ENCODE measurements around the gene RNF25. TPM values are rescaled to one million over a fixed set of nuclear protein-coding genes. Genes with fewer than 3 reads are reported as not detected.
A peak's percentile ranks its signal among the peaks of the same experiment; 100 is the strongest.
"Not testable (repeated sequence)": the region's sequence is repeated elsewhere in the genome, so short reads cannot be mapped to it uniquely, and the experiment has no call there.

The RNF25 gene
- total RNA-seq, 2 experiments from 2014 or later = 27.2 to 29.8 TPM

DNA sequence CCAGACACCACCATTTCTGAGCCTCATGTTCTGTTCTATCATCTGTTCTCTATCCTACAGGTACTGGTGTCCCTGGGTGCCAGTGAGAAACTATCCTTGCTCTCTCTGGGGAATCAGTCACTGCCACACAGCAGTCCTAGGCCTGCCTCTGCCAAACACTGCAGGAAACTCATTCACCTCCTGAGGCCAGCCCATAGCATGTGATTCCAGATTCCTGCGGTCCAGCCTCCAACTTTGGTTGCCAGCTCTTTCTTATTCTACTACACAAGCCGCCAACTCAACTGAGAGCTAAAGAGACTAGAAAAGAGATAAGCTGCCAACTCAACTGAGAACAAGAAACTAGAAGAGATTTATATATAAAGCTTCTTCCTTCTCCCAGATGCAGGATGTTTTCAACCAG lies 30.0 kb upstream of the RNF25 start:
- Mint-ChIP-seq H3K4me3 (no peak overlapping the region), H3K27ac (no peak overlapping the region), H3K9me3 (no peaks in the 10 kb centered on the region), H3K4me1 (no peaks in the 10 kb centered on the region), H3K36me3 (no peaks in the 10 kb centered on the region), H3K27me3 (peaks cover 4% of the 10 kb centered on the region)
- DNase-seq = no peak

DNA sequence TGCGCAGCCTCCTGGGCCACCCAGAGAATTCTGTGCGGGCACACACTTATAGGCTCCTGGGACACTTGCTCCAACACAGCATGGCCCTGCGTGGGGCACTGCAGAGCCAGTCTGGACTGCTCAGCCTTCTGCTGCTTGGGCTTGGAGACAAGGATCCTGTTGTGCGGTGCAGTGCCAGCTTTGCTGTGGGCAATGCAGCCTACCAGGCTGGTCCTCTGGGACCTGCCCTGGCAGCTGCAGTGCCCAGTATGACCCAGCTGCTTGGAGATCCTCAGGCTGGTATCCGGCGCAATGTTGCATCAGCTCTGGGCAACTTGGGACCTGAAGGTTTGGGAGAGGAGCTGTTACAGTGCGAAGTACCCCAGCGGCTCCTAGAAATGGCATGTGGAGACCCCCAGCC lies 27.1 kb upstream of the RNF25 start:
- Mint-ChIP-seq H3K27me3 (no peaks in the 10 kb centered on the region), H3K27ac (no peak overlapping the region), H3K36me3 (peaks cover 1% of the 10 kb centered on the region), H3K9me3 (no peaks in the 10 kb centered on the region), H3K4me3 (no peak overlapping the region), H3K4me1 (no peaks in the 10 kb centered on the region)
- DNase-seq = no peak

DNA sequence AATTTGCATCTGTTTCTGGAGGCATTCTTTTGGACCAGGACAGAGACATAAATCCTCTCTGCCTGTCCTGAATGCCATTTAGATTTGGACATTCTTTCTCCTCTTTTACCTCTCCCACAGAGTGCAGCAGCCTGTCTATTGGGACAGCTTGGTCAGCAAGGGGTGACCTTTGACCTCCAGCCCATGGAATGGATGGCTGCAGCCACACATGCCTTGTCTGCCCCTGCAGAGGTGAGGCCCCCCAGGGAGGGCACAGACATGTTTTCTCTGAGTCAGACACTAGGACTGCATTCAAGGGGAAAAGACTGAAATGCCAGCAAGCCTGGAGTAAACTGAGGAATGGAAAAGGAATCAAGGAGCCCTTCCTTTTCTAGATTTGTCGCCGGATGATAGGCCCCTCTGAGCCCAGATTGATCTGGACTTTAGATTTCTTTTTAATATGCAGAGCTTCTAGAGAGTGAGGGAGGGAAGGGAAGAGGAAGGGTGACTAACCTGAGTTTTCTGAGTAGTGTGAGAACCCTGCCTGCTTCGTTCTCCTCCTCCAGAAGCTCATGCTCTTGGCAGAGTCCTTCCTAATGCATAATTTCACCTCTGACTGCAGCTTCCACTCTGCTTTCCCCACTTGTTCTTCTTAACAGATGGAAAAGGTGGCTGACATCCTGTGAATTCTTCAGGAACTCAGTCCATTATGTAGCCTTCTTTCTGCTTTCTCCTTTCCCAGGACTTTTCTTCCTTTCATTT lies 22.8 kb upstream of the RNF25 start:
- no peak overlapping the region for H3K27ac Mint-ChIP-seq
- H3K9me3 Mint-ChIP-seq = no peaks in the 10 kb centered on the region
- H3K4me1 Mint-ChIP-seq = no peaks in the 10 kb centered on the region
- DNase-seq = no peak
- H3K27me3 Mint-ChIP-seq = no peaks in the 10 kb centered on the region
- H3K36me3 Mint-ChIP-seq = peaks cover 10% of the 10 kb centered on the region
- H3K4me3 Mint-ChIP-seq = no peak overlapping the region

DNA sequence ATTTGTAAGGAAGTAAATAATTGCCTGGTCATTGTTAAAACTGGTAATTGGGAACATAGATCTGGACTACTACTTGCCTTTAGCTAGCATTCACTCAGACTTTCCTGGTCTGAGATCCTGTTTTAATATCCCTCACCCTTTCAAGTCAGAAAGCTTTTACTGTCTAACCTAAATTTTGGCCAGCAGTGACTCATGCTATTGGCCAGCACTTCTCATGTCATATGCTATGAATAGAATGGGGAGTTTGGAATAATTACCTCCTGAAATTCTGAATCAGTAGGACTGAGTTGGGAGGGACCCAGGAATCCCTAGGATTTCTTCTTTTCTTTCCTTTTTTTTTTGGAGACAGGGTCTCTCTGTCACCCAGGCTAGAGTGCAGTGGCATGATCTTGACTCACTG lies 19.4 kb upstream of the RNF25 start:
- H3K9me3 Mint-ChIP-seq = no peaks in the 10 kb centered on the region

DNA sequence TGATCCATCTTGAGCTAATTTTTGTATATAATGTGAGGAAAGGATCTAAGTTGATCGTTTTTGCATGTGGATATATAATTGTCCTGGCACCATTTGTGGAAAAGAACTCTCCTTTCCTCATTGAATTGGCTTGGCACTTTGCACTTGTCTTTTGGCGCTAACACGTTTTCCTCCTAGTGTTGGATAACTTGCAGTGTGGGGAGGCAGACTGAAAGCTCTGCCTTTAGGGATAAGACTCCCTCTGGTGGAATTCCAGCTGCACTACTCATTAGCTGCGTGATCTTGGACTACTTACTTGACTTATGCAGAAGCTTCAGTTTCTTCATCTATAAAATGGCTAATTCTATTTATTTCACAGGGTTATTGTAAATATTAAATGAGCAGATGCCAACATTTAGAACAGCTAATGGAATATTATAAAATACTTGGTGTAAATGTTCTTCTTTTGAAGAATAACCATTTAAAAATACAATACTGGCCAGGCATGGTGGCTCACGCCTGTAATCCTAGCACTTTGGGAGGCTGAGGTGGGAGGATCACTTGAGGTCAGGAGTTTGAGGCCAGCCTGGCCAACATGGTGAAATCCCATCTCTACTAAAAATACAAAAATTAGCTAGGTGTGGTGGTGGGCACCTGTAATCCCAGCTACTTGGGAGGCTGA lies 15.7 kb upstream of the RNF25 start:
- not testable (repeated sequence) for H3K27ac Mint-ChIP-seq, H3K27me3 Mint-ChIP-seq, H3K4me3 Mint-ChIP-seq, H3K4me1 Mint-ChIP-seq, H3K9me3 Mint-ChIP-seq, H3K36me3 Mint-ChIP-seq
- peak; percentile 22 for DNase-seq

More for the DNA sequence above, 19.4 kb upstream of the RNF25 start:
- DNase-seq = no peak
- no peaks in the 10 kb centered on the region for H3K27me3 Mint-ChIP-seq
- peaks cover 10% of the 10 kb centered on the region for H3K36me3 Mint-ChIP-seq
- no peaks in the 10 kb centered on the region for H3K4me1 Mint-ChIP-seq
- no peak overlapping the region for H3K27ac Mint-ChIP-seq
- H3K4me3 Mint-ChIP-seq = no peak overlapping the region

DNA sequence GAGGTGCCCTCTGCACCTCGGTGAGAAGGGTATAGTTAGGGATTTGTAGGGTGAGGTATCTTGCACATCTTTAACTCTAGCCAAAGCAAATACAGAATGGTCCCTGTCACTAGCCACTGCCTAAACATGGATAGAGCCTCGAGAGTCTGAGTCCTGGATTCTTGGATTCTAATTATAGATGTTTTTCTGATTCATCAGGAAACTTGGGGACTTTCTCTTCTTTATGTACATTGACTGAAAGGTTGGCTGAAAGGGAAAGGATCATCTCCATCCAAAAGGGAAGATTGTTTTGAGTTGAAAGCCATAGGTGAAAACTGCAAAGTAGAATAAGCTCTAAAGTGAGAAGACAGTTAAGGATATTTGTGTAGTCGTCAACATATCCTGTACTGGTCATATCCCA lies 8.3 kb upstream of the RNF25 start:
- Mint-ChIP-seq H3K4me3 (no peak overlapping the region), H3K27me3 (no peaks in the 10 kb centered on the region), H3K9me3 (no peaks in the 10 kb centered on the region), H3K36me3 (no peaks in the 10 kb centered on the region), H3K27ac (no peak overlapping the region), H3K4me1 (no peaks in the 10 kb centered on the region)
- DNase-seq = no peak

DNA sequence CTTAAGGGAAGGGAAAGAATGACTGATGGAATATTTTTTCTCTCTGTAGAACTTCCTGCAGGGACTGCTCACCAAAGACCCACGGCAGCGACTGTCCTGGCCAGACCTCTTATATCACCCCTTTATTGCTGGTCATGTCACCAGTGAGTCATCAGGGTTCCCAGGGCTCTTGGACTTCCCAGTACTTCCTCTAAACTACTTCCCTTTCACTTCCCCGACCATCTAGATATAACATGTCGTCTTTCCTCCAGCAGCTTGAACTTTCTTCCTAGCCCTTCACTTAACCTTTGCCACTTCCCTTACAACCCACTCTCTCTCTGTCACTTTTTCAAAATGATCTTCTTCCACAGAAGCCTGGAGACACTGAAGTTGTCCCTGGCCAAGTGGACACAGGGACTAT lies 7.3 kb upstream of the RNF25 start:
- H3K27me3 Mint-ChIP-seq = no peaks in the 10 kb centered on the region
- H3K36me3 Mint-ChIP-seq = no peaks in the 10 kb centered on the region
- no peaks in the 10 kb centered on the region for H3K4me1 Mint-ChIP-seq
- DNase-seq = no peak
- no peak overlapping the region for H3K4me3 Mint-ChIP-seq
- H3K9me3 Mint-ChIP-seq = no peaks in the 10 kb centered on the region
- no peak overlapping the region for H3K27ac Mint-ChIP-seq

DNA sequence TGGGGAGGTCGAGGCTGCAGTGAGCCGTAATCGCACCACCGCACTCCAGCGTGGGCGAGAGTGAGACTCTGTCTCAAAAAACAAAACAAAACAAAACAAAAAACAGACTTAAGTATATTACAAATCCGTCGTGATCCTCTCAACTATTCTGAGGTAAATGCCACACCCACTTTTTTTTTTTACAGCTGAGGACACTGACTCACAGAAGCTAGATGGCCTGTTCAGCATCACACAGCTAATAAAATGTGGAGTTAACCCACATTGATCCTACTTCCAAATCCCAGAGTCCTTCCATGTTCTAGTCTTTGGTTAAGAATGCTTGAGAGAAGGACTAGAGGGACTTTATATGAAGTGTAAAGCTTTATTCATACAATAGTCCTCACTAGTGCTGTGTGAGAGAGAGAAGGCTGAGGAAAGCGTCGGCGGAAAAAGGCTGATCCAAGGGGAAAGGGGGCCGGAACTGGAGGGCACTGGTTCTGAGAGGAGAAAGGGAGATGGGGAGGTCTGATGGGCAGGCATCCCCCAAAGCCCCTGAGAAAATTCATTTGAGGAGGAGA lies 627 bp downstream of the RNF25 start:
- Mint-ChIP-seq H3K36me3 (no peaks in the 10 kb centered on the region), H3K4me3 (peak overlapping the region; percentile 94)

DNA sequence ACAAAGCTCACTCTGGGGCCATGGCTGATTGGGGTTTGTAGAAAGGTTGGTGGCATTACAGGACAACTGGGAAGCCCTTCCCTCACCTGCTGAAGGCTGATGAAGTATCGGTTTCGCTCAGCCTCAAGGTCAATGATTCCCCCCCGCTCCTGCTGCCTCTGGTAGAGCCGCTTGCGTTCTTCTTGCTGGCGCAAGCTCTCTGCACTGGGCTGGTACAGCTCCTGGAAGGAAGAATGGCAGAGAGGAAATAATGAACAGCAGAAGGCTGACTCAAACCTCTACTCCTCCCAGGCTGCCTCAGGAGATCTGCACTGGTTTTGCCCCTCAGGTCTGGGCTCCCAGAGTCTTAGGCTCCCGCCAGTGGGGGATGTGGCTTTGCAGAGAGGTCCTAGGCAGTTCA lies 7.1 kb downstream of the RNF25 start:
- Mint-ChIP-seq H3K27me3 (no peaks in the 10 kb centered on the region), H3K36me3 (peaks cover 9% of the 10 kb centered on the region), H3K4me3 (no peak overlapping the region), H3K9me3 (no peaks in the 10 kb centered on the region), H3K4me1 (peaks cover 13% of the 10 kb centered on the region), H3K27ac (peak overlapping the region; percentile 31)
- DNase-seq = no peak

More for the DNA sequence above, 627 bp downstream of the RNF25 start:
- H3K4me1 Mint-ChIP-seq = peaks cover 17% of the 10 kb centered on the region
- DNase-seq = no peak
- no peaks in the 10 kb centered on the region for H3K27me3 Mint-ChIP-seq
- H3K27ac Mint-ChIP-seq = peak overlapping the region; percentile 93
- H3K9me3 Mint-ChIP-seq = no peaks in the 10 kb centered on the region

DNA sequence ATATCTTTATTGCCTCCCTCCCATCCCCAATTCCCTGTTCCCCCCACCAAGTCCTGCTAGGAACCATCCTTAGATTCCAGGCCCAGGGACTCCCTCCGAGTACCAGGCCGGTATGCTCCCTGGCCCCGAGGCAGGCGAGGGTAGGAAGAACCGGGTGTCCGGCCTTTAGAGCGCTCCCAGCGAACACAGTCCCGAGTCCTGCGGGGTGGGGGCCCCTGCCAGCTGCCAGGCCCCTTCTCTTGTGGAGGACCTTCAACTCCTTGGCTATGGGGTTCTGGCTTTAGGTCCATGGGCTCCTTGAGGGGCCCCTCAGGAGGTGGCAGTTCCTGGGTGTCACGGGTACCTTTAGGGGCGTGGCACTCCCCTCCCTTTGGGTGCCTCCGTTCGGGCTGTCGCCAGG lies 7.9 kb downstream of the RNF25 start:
- H3K27ac Mint-ChIP-seq = no peak overlapping the region
- DNase-seq = no peak
- no peaks in the 10 kb centered on the region for H3K9me3 Mint-ChIP-seq
- H3K4me3 Mint-ChIP-seq = no peak overlapping the region
- H3K4me1 Mint-ChIP-seq = peaks cover 13% of the 10 kb centered on the region
- no peaks in the 10 kb centered on the region for H3K27me3 Mint-ChIP-seq
- H3K36me3 Mint-ChIP-seq = peaks cover 11% of the 10 kb centered on the region

DNA sequence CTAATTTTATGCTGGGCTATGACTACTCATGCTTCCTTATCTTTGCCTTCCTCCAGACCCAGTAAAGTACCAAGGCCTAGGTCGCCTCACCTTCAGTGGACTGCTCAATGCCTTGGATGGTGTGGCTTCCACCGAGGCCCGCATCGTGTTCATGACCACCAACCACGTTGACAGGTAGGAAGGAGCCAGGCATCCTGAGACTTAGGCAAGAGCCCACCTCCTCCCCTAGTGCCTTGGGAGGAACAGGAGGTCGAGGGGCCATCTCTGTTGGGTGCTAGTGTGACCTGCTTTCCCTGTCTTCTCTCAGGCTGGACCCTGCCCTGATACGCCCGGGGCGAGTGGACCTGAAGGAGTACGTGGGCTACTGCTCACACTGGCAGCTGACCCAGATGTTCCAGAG lies 9.0 kb downstream of the RNF25 start:
- H3K4me1 Mint-ChIP-seq = peaks cover 18% of the 10 kb centered on the region
- peaks cover 18% of the 10 kb centered on the region for H3K36me3 Mint-ChIP-seq
- no peaks in the 10 kb centered on the region for H3K9me3 Mint-ChIP-seq
- DNase-seq = no peak
- H3K27ac Mint-ChIP-seq = peak overlapping the region; percentile 40
- no peaks in the 10 kb centered on the region for H3K27me3 Mint-ChIP-seq
- H3K4me3 Mint-ChIP-seq = no peak overlapping the region

DNA sequence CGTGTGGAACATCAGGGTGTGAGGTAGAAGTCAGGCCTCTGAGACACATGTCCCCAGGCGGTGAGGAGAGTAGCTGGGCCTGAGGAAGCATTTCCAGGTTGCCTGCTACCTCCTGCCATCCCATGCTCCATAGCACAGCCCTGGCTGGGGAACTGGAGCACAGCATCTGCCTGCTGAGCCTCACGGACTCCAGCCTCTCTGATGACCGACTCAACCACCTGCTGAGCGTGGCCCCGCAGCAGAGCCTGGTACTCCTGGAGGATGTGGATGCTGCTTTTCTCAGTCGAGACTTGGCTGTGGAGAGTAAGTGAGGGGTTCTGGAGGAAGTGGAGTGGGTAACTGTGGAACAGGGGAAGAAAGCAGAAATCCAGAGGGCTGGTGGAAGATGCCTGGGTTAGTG lies 9.4 kb downstream of the RNF25 start:
- Mint-ChIP-seq H3K4me3 (no peak overlapping the region), H3K27me3 (no peaks in the 10 kb centered on the region), H3K4me1 (peaks cover 21% of the 10 kb centered on the region), H3K9me3 (no peaks in the 10 kb centered on the region), H3K36me3 (peaks cover 21% of the 10 kb centered on the region), H3K27ac (peak overlapping the region; percentile 40)
- DNase-seq = no peak

DNA sequence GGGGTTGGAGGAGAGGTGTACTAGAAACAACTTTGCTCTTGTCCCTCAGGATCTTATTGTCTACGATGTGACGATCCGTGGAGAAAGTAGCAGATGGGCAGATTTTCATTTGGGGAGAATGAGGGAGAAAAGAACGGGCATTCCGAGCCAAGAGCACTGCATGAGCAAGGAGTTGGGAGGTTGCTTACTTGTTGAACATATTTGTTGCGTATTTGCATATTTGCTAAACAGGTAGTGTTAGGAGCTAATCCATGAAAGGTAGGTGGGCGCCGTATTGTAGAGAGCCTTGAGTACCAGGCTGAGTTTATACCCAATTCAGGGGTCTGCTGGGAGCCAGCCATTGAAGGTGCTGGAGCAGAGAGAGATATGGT lies 11.8 kb downstream of the RNF25 start:
- H3K27me3 Mint-ChIP-seq = no peaks in the 10 kb centered on the region
- H3K9me3 Mint-ChIP-seq = no peaks in the 10 kb centered on the region
- DNase-seq = no peak
- peak overlapping the region; percentile 96 for H3K4me3 Mint-ChIP-seq
- peaks cover 27% of the 10 kb centered on the region for H3K4me1 Mint-ChIP-seq
- peaks cover 26% of the 10 kb centered on the region for H3K36me3 Mint-ChIP-seq
- H3K27ac Mint-ChIP-seq = peak overlapping the region; percentile 92

DNA sequence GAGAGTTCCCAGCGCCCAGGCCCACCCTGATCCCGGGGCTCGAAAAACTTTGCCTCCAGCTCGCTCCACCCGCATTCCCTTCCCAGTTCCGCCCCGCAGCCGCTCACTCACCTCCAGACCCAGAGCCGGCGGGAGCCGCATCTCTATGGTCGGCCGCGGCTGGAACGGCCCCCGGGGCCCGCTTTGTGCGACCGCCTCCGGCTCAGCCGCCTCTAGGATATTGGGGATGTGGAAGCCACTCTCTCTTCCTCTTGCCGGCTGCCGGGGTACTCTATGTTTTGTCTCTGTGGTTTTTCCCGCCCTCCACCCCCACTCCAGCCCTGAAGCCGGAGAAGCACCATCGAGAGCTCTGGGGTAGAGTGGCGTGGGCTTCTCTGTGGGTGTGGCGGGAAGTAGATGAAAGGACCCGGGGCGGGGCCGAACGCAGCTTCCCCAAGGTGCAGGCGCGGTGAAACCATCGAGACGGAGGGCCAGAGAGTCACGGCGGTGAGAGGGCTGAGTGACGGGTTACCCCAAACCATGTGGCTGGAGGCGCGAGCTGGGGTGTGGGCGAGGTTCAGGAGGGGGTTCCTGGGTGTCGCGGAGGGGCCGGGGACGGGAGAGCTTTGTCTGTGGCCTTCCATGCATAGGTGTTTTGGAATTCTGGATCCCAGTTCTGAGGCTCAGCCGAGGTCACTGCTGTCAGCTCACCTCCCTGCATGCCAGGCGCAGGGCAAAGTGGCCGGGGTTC lies 12.4 kb downstream of the RNF25 start, which contains the start of the genes BCS1L and ZNF142:
Gene BCS1L, plus strand, starts transcription at position 426 of the 730 bp plus-strand sequence. CDS start 1,305 bp downstream, outside the sequence.
Gene ZNF142, minus strand, starts transcription at position 366 of the 730 bp plus-strand sequence. CDS start 3,194 bp downstream, outside the sequence.
- Mint-ChIP-seq H3K9me3 (no peaks in the 10 kb centered on the region), H3K4me1 (peaks cover 27% of the 10 kb centered on the region), H3K27me3 (no peaks in the 10 kb centered on the region), H3K4me3 (peak within 1 kb of the TSS; percentile 96), H3K27ac (peak within 1 kb of the TSS; percentile 92), H3K36me3 (peaks cover 26% of the 10 kb centered on the region)
- peak; percentile 97 for DNase-seq

DNA sequence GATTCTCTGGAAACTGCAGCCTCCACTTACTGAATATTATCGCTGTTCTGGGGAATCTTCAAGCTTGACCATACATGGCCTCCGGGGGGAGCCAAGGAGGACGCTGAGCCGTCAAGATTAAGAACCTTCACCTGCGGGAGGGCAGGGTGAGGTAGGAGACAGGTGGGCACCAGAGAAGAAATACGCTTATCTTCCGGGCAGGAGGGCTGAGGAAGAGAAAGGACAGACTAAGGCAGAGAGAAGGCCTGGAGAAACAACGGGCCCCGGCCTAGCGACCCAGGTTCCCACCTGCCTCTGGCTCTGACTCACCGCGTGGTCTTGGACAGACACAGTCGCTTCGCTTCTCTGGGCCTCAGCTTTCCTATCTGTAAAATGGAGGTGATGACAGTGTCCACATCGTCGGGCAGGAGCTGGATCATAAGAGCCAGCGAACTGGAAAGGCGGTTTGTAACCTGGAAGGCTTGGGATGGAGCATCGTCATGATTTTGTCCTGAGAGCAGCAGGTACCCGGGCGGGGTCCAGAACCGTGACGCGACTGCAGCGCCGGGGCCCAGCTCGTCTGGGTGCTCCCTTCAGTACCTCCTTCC lies 13.0 kb downstream of the RNF25 start:
- Mint-ChIP-seq H3K27ac (peak overlapping the region; percentile 92), H3K4me3 (peak overlapping the region; percentile 96), H3K27me3 (no peaks in the 10 kb centered on the region), H3K36me3 (peaks cover 24% of the 10 kb centered on the region), H3K9me3 (no peaks in the 10 kb centered on the region), H3K4me1 (peaks cover 27% of the 10 kb centered on the region)
- DNase-seq = peak; percentile 52

All from activated naive CD8-positive, alpha-beta T cell treated with anti-CD3 and anti-CD28 coated beads for 36 hours (primary cell).